Breast epithelium (tissue), 3 donors: ENCODE measurements around the gene KRT8.

Source experiments
- POLR2AphosphoS5 ChIP-seq, 3 donors: sonication (generic); formaldehyde crosslinking; IDR thresholded peaks; one replicate each; pipeline ENCODE4 v1.6.1; 2017; ENCODE audit warnings: antibody characterized with exemption in 3 of 3
- TF ChIP-seq, protein P1 (sequence below), 3 donors: fragments of 450-650 bp; IDR thresholded peaks; one replicate each; pipeline ENCODE4 v1.5.1; 2016 to 2017; ENCODE audit warnings: antibody characterized with exemption in 3 of 3, mild to moderate bottlenecking in 3 of 3, moderate library complexity in 3 of 3

DNA sequence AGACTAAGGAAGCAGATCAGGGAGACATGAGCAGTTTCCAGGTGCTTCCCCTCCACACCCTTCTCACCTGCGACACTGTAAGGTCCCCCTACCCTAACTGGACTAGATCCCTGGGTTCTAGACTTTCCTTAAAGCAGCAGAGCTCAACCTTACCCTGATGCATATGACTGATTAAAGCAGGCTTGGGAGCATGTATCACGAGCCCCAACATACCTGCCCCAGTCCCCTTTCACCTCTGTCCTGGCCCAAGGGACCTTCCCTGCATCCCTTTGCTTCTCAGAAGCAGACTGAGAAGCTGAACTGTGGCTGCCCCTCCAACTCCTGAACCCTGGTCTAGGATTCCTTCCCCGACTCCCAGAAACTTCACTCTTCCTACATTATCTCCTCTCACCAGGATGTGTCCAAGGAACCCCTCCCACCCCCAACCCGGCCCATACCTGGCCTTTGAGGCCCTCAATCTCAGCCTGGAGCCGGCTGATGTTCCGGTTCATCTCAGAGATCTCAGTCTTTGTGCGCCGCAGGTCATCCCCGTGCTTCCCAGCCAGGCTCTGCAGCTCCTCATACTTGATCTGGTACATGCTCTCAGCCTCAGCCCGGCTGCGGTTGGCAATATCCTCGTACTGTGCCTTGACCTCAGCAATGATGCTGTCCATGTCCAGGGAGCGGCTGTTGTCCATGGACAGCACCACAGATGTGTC is 5.4 kb downstream of the KRT8 start:
- TF ChIP-seq POLR2AphosphoS5 (IDR thresholded peaks at IDR 0.05): no peak
- TF ChIP-seq, protein P1, sequence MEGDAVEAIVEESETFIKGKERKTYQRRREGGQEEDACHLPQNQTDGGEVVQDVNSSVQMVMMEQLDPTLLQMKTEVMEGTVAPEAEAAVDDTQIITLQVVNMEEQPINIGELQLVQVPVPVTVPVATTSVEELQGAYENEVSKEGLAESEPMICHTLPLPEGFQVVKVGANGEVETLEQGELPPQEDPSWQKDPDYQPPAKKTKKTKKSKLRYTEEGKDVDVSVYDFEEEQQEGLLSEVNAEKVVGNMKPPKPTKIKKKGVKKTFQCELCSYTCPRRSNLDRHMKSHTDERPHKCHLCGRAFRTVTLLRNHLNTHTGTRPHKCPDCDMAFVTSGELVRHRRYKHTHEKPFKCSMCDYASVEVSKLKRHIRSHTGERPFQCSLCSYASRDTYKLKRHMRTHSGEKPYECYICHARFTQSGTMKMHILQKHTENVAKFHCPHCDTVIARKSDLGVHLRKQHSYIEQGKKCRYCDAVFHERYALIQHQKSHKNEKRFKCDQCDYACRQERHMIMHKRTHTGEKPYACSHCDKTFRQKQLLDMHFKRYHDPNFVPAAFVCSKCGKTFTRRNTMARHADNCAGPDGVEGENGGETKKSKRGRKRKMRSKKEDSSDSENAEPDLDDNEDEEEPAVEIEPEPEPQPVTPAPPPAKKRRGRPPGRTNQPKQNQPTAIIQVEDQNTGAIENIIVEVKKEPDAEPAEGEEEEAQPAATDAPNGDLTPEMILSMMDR (IDR thresholded peaks at IDR 0.05): no peak
